Activated T-cell treated with anti-CD3 and anti-CD28 coated beads, Interleukin-2, amount 50 U/mL, for 4 hours (primary cell): ENCODE data around the gene P3H1. TPM values are rescaled to one million over a fixed set of nuclear protein-coding genes. Genes with fewer than 3 reads are reported as not detected.
"Not testable (repeated sequence)": the region's sequence is repeated elsewhere in the genome, so short reads cannot be mapped to it uniquely, and the experiment has no call there.

Experiments used
- ATAC-seq, 2 donors: fragments of 200-7000 bp; cut with Tn5 transposase; one replicate each; pipeline ENCODE4 v1.10.0; 2021
- DNase-seq: peaks from one replicate; pipeline ENCODE4 v3.0.0-alpha.2; 2020
- H3K27me3 Mint-ChIP-seq: one replicate; pipeline ENCODE4 v1.8.0; 2021; ENCODE audit warnings: low read depth, mixed read lengths
- H3K36me3 Mint-ChIP-seq: one replicate; pipeline ENCODE4 v1.8.0; 2022; ENCODE audit warnings: mixed read lengths; ENCODE audit not compliant: insufficient read depth
- H3K4me1 Mint-ChIP-seq: one replicate; pipeline ENCODE4 v1.8.0; 2021; ENCODE audit warnings: low read depth, mixed read lengths
- H3K4me3 Mint-ChIP-seq: one replicate; pipeline ENCODE4 v1.8.0; 2021; ENCODE audit warnings: mild to moderate bottlenecking, moderate library complexity, mixed read lengths
- H3K9me3 Mint-ChIP-seq: one replicate; pipeline ENCODE4 v1.8.0; 2021; ENCODE audit warnings: mixed read lengths
- total RNA-seq, 3 donors: library from RNA; stranded (reverse); gene quantifications; one replicate each; pipeline ENCODE4 v1.2.1, GENCODE V29; 2021

The P3H1 gene
- total RNA-seq, 3 donors from 2014 or later = 40.4 to 44.7 (median 41.6) TPM

DNA sequence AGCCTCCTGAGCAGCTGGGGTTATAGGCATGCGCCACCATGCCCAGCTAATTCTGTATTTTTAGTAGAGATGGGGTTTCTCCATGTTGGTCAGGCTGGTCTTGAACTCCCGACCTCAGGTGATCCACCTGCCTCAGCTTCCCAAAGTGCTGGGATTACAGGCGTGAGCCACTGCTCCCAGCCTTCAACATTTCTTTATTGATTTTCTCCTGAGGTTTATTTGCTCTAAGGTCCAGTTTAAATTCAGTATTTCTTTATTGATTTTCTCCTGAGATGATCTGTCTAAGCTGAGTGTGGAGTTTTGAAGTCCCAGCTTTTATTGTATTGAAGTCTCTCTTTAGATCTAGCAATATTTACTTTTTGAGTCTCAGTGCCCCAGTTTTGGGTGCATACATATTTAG, 54.0 kb downstream of the P3H1 start:
- Mint-ChIP-seq H3K9me3 (peaks cover 18% of the 10 kb centered on the region), H3K36me3 (peaks cover 66% of the 10 kb centered on the region)
- not testable (repeated sequence) for H3K4me3 Mint-ChIP-seq, ATAC-seq, DNase-seq, H3K4me1 Mint-ChIP-seq, H3K27me3 Mint-ChIP-seq

DNA sequence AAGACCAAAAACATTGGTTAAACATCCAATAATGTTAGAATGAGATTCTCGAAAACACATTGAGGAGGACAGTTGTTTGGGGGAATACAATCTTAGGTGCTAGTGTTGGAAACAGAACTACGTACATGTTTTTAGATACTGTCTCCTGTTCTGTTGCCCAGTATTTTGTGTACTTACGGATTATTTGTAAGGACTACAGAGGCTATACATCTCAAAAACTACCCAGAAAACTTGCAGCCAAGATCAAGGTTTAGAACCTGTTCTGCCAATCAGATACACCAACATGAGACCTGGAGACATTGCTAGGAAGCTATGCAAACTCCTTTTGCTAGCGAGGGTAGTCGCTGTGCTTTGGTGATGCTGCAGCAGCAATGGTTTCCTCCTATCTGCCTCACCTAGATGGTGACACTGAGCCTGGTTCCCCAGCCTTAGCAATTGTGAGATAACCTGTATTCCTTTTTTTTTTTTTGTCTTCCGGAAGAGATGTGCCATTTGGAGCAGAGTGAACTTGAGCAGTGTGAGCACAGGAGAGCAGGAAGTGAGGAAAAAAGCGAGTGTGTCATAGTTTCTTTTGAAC, 62.9 kb downstream of the P3H1 start:
- ATAC-seq (no peak), DNase-seq (no peak)
- Mint-ChIP-seq H3K36me3 (peaks cover 66% of the 10 kb centered on the region), H3K9me3 (no peaks in the 10 kb centered on the region), H3K4me3 (no peak overlapping the region), H3K4me1 (peaks cover 4% of the 10 kb centered on the region), H3K27me3 (no peaks in the 10 kb centered on the region)

- ATAC-seq = no peak
- DNase-seq = no peak
- Mint-ChIP-seq H3K36me3 (peaks cover 73% of the 10 kb centered on the region), H3K4me1 (peaks cover 13% of the 10 kb centered on the region), H3K9me3 (no peaks in the 10 kb centered on the region), H3K27me3 (no peaks in the 10 kb centered on the region), H3K4me3 (no peak overlapping the region)
Observed at GRCh38 chr1:42700006-42700405, 66.8 kb downstream of the P3H1 start.

- peaks cover 66% of the 10 kb centered on the region for H3K36me3 Mint-ChIP-seq
- ATAC-seq (no peak), DNase-seq (no peak)
- H3K4me3 Mint-ChIP-seq = no peak overlapping the region
- peaks cover 28% of the 10 kb centered on the region for H3K4me1 Mint-ChIP-seq
- H3K27me3 Mint-ChIP-seq = no peaks in the 10 kb centered on the region
- H3K9me3 Mint-ChIP-seq = no peaks in the 10 kb centered on the region
Observed at GRCh38 chr1:42698081-42698813, 68.6 kb downstream of the P3H1 start.

Other genes with a start within 250 kb of the P3H1 start
- gene PPIH, start 108.6 kb downstream of the P3H1 start, total RNA-seq = 100 to 1,000 TPM in 2 of 3 donors, 10 to 100 TPM in 1; 97.4 to 122 (median 117) TPM
- gene YBX1, start 84.6 kb downstream of the P3H1 start, total RNA-seq = 1,000 to 10,000 TPM; 1,281 to 1,520 (median 1,366) TPM
- gene CLDN19, start 26.8 kb downstream of the P3H1 start, total RNA-seq = not detected
- 1 to 10 TPM; 4.5 to 7.9 (median 5.0) TPM for gene C1orf50, start 221 bp upstream of the P3H1 start, total RNA-seq
- gene TMEM269, start 18.0 kb upstream of the P3H1 start, total RNA-seq = under 1 TPM in 2 of 3 donors, not detected in 1; 0.10 to 0.24 TPM
- 1 to 10 TPM; 1.8 to 2.4 (median 2.1) TPM for gene ERMAP, start 50.1 kb upstream of the P3H1 start, total RNA-seq
- 10 to 100 TPM in 2 of 3 donors, 1 to 10 TPM in 1; 9.2 to 10.7 (median 10.2) TPM for gene SVBP, start 50.4 kb upstream of the P3H1 start, total RNA-seq
- gene ZNF691, start 79.6 kb upstream of the P3H1 start, total RNA-seq = 1 to 10 TPM; 5.5 to 6.5 (median 5.9) TPM
- 100 to 1,000 TPM; 135 to 141 (median 140) TPM for gene SLC2A1, start 191.8 kb upstream of the P3H1 start, total RNA-seq